ENCODE data around the gene BEGAIN.

DNA sequence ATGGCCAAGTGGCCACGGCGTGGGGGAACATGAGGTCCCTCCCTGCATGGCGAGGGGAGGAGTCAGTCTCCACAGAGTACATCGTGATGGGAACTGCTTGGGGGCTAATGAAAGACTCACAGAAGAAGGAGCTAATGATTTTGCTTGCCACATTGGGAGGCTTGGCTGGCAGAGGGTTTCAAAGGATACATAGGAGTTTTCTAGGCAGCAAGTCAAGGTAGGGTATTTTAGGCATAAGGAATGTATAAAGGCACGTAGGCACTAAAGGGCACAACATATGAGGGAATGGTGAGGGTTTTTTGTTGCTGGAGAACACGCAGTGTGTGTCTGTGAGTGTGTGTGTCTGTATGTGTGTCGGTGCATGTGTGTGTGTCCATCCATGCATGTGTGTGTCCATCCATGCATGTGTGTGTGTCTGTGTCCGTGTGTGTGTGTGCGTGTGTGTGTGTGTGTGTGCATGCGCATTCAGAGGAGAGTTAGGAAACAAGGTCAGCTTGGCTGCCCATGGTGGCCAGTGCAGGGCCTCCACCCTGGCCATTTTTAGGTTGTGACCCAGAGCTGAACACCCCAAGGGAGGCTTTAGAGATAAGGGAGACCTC lies 84.5 kb downstream of the BEGAIN start:
- TF ChIP-seq KDM5A (IDR thresholded peaks at IDR 0.05) (no peak), ZFP36 (IDR thresholded peaks at IDR 0.05; ENCODE audit: borderline replicate concordance, partially characterized antibody) (no peak), ZNF302 (CRISPR knock-in tag; IDR thresholded peaks at IDR 0.05) (no peak), CBX2 (IDR thresholded peaks at IDR 0.05; ENCODE audit: borderline replicate concordance, low read depth) (no peak), POLR2A (IDR thresholded peaks at IDR 0.05; ENCODE audit: low read length) (no peak), BHLHE40 (IDR thresholded peaks at IDR 0.05; ENCODE audit: low read depth, low read length) (no peak), RNF2 (IDR thresholded peaks at IDR 0.05; ENCODE audit: borderline replicate concordance, low read depth) (no peak), FOSL2 (IDR thresholded peaks at IDR 0.05) (no peak), FOSL2 (CRISPR knock-in tag; IDR thresholded peaks at IDR 0.05) (no peak)
- TF ChIP-seq, protein P1, sequence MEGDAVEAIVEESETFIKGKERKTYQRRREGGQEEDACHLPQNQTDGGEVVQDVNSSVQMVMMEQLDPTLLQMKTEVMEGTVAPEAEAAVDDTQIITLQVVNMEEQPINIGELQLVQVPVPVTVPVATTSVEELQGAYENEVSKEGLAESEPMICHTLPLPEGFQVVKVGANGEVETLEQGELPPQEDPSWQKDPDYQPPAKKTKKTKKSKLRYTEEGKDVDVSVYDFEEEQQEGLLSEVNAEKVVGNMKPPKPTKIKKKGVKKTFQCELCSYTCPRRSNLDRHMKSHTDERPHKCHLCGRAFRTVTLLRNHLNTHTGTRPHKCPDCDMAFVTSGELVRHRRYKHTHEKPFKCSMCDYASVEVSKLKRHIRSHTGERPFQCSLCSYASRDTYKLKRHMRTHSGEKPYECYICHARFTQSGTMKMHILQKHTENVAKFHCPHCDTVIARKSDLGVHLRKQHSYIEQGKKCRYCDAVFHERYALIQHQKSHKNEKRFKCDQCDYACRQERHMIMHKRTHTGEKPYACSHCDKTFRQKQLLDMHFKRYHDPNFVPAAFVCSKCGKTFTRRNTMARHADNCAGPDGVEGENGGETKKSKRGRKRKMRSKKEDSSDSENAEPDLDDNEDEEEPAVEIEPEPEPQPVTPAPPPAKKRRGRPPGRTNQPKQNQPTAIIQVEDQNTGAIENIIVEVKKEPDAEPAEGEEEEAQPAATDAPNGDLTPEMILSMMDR (IDR thresholded peaks at IDR 0.05) = no peak
- TF ChIP-seq, protein P2, sequence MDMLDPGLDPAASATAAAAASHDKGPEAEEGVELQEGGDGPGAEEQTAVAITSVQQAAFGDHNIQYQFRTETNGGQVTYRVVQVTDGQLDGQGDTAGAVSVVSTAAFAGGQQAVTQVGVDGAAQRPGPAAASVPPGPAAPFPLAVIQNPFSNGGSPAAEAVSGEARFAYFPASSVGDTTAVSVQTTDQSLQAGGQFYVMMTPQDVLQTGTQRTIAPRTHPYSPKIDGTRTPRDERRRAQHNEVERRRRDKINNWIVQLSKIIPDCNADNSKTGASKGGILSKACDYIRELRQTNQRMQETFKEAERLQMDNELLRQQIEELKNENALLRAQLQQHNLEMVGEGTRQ (IDR thresholded peaks at IDR 0.05) = no peak

Data from A549 (cell line).